ENCODE measurements around the gene PUS1. TPM values are rescaled to one million over a fixed set of nuclear protein-coding genes. Genes with fewer than 3 reads are reported as not detected.

The PUS1 gene
- total RNA-seq, 1 experiment from 2014 or later: 117 TPM

DNA sequence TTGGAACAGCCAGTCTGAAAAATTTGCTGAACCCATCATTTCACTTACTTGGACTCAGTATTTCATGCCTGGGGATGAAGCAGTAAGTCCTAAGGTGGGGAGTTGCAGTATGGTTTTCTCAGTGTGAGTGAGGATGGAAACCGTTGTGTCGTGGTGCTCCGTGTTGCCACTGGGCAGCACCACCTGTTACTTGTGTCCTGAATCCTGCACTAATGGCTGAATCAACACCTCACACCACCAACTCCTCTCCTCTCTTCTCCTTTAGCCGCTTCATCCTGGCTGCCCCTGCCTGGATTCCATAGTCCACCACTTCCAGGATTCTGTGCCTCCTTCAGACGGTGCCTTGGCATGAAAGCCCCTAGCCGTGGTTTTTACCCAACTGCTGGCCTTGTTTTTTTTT is 17.7 kb downstream of the PUS1 start:
- Histone ChIP-seq H2AK5ac (ENCODE audit: insufficient read length, low read length) (no peak overlapping the region), H4K91ac (ENCODE audit: insufficient read length, low read depth, low read length) (no peak overlapping the region), H3K9ac (ENCODE audit: extremely low read depth, insufficient read length, low read length) (no peak overlapping the region), H3K23ac (ENCODE audit: insufficient read length, low read depth, low read length) (no peak overlapping the region), H3K79me1 (ENCODE audit: insufficient read depth, low read depth, low read length, poor library complexity, severe bottlenecking) (peaks cover 4% of the 10 kb centered on the region), H3T11ph (ENCODE audit: low read length) (no peak overlapping the region), H2BK5ac (ENCODE audit: insufficient read length, low read length) (no peak overlapping the region), H3K18ac (ENCODE audit: insufficient read length, low read depth, low read length) (no peak overlapping the region), H3K27ac (ENCODE audit: insufficient read length, low read depth, low read length) (no peak overlapping the region), H3K4ac (ENCODE audit: low read depth, low read length) (no peak overlapping the region), H3K27me3 (ENCODE audit: insufficient read depth, low read length) (no peaks in the 10 kb centered on the region), H2BK120ac (ENCODE audit: low read depth, low read length, poor library complexity, severe bottlenecking) (no peak overlapping the region), H2BK20ac (ENCODE audit: low read depth, low read length, poor library complexity, severe bottlenecking) (no peak overlapping the region), H3K14ac (ENCODE audit: insufficient read depth, low read length) (no peak overlapping the region), H2AFZ (ENCODE audit: low read length) (no peak overlapping the region), H3K23me2 (ENCODE audit: insufficient read length, low read depth, low read length, poor library complexity, severe bottlenecking) (no peaks in the 10 kb centered on the region), H2BK15ac (ENCODE audit: low read depth, low read length) (no peak overlapping the region), H4K20me1 (ENCODE audit: control insufficient read depth, insufficient read depth, insufficient read length) (no peaks in the 10 kb centered on the region), H3K9me3 (ENCODE audit: control insufficient read depth, low read depth, low read length) (no peaks in the 10 kb centered on the region), H2BK12ac (ENCODE audit: insufficient read length, low read depth, low read length) (no peak overlapping the region), H4K8ac (replicated peaks; ENCODE audit: insufficient read length, low read depth, low read length) (no peak overlapping the region), H3K4me1 (ENCODE audit: insufficient read depth, low read length) (peaks cover 4% of the 10 kb centered on the region; the same call in 1 of the 2 replicates), H3K79me2 (ENCODE audit: insufficient read depth, low read length) (peaks cover 5% of the 10 kb centered on the region; the same call in 1 of the 2 replicates), H3K4me2 (ENCODE audit: insufficient read depth, insufficient read length, low read length) (no peak overlapping the region), H4K5ac (ENCODE audit: insufficient read length, low read depth, low read length) (no peak overlapping the region), H3K56ac (ENCODE audit: insufficient read length, low read depth, low read length) (no peak overlapping the region)
- Mint-ChIP-seq H3K27me3 (ENCODE audit: low read depth) (peaks cover 2% of the 10 kb centered on the region), H3K36me3 (ENCODE audit: insufficient read depth in 1 of 3, low read depth in 3 of 3) (peaks cover 20 to 43% (median 30%) of the 10 kb centered on the region in 3 experiments; a peak in 6 of 7 replicates), H3K4me1 (peaks cover 3 to 8% of the 10 kb centered on the region in 2 experiments), H3K9me3 (no peaks in the 10 kb centered on the region), H3K27ac (peak overlapping the region in 2 of 3 experiments; percentile 30 to 53; a peak in 2 of 7 replicates), H3K4me3 (no peak overlapping the region)
- peak; percentile 32 for DNase-seq
- TF ChIP-seq CTCF (conservative IDR thresholded peaks at IDR 0.05): no peak
- no CpG with 5 or more reads among the region's 6 CpGs for WGBS (ENCODE audit: extremely low coverage, insufficient read length, low lambda C conversion rate)

All from H9 (cell line).